Neural crest cell (in vitro differentiated cells): Measurements from ENCODE around the gene CHDH. TPM values are rescaled to one million over a fixed set of nuclear protein-coding genes. Genes with fewer than 3 reads are reported as not detected.

ENCODE experiments used
- DNase-seq: peaks from one replicate; pipeline ENCODE4 v3.0.0; 2021; ENCODE audit warnings: low read depth, mixed read lengths, low spot score
- H3K27ac Mint-ChIP-seq: one replicate; pipeline ENCODE4 v1.8.0; 2021; ENCODE audit warnings: mild to moderate bottlenecking, mixed read lengths; ENCODE audit not compliant: unreplicated experiment
- H3K27me3 Mint-ChIP-seq: 2 replicates; pipeline ENCODE4 v1.8.0; 2021; ENCODE audit warnings: low read depth, mild to moderate bottlenecking, mixed read lengths
- H3K36me3 Mint-ChIP-seq: 2 replicates; pipeline ENCODE4 v1.8.0; 2021; ENCODE audit warnings: low read depth, mild to moderate bottlenecking, mixed read lengths
- H3K4me1 Mint-ChIP-seq: 2 replicates; pipeline ENCODE4 v1.8.0; 2021; ENCODE audit warnings: mixed read lengths
- H3K4me3 Mint-ChIP-seq: one replicate; pipeline ENCODE4 v1.8.0; 2021; ENCODE audit warnings: mild to moderate bottlenecking, mixed read lengths
- H3K9me3 Mint-ChIP-seq: 2 replicates; pipeline ENCODE4 v1.8.0; 2021; ENCODE audit warnings: mixed read lengths
- total RNA-seq: library from RNA; stranded (reverse); gene quantifications from 2 replicates; pipeline ENCODE4 v1.2.1, GENCODE V29; 2021
- TF ChIP-seq, protein P1 (sequence below): fragments of 200-600 bp; sonication (generic); conservative IDR thresholded peaks from 2 replicates; pipeline ENCODE4 v1.5.0; 2021; ENCODE audit warnings: antibody characterized with exemption, mild to moderate bottlenecking

The CHDH gene
- total RNA-seq, 1 donor from 2014 or later = 3.0 TPM

- H3K27ac Mint-ChIP-seq = peak overlapping the region; percentile 54
- no peak for DNase-seq
- no peaks in the 10 kb centered on the region for H3K9me3 Mint-ChIP-seq
- no peaks in the 10 kb centered on the region for H3K36me3 Mint-ChIP-seq
- peaks cover 2% of the 10 kb centered on the region for H3K27me3 Mint-ChIP-seq
- TF ChIP-seq, protein P1, sequence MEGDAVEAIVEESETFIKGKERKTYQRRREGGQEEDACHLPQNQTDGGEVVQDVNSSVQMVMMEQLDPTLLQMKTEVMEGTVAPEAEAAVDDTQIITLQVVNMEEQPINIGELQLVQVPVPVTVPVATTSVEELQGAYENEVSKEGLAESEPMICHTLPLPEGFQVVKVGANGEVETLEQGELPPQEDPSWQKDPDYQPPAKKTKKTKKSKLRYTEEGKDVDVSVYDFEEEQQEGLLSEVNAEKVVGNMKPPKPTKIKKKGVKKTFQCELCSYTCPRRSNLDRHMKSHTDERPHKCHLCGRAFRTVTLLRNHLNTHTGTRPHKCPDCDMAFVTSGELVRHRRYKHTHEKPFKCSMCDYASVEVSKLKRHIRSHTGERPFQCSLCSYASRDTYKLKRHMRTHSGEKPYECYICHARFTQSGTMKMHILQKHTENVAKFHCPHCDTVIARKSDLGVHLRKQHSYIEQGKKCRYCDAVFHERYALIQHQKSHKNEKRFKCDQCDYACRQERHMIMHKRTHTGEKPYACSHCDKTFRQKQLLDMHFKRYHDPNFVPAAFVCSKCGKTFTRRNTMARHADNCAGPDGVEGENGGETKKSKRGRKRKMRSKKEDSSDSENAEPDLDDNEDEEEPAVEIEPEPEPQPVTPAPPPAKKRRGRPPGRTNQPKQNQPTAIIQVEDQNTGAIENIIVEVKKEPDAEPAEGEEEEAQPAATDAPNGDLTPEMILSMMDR = no peak
- no peak overlapping the region for H3K4me3 Mint-ChIP-seq
- H3K4me1 Mint-ChIP-seq = no peaks in the 10 kb centered on the region
These were observed 66.0 kb downstream of the CHDH start for GRCh38 chr3:53780171-53780570.

GRCh38 chr3:53778153-53778552, 68.1 kb downstream of the CHDH start:
- no peaks in the 10 kb centered on the region for H3K4me1 Mint-ChIP-seq
- TF ChIP-seq, protein P1 = no peak
- no peaks in the 10 kb centered on the region for H3K9me3 Mint-ChIP-seq
- H3K4me3 Mint-ChIP-seq = no peak overlapping the region
- H3K27me3 Mint-ChIP-seq = peaks cover 2% of the 10 kb centered on the region
- H3K36me3 Mint-ChIP-seq = no peaks in the 10 kb centered on the region
- H3K27ac Mint-ChIP-seq = no peak overlapping the region
- DNase-seq = no peak

DNA sequence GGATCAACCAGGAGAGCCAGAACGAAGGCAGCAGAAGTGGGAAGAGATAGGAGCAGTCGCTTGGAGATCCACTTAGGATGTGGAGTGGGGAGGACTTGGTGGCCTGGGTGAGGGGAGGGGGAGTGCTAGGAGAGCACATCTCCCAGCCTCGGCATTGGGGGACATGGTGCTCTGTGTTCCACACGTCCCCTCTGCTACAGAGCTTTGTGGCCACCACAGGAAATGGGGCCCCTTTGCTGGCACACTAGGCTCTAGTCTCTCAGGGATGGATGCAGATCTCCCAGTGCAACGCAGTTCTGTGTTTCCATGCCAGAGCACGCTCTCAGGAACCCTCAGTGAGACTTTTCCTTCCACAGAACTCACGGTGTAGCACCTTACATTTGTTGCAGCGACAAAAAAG, 68.8 kb downstream of the CHDH start:
- H3K27ac Mint-ChIP-seq = no peak overlapping the region
- no peaks in the 10 kb centered on the region for H3K4me1 Mint-ChIP-seq
- TF ChIP-seq, protein P1 = no peak
- no peaks in the 10 kb centered on the region for H3K9me3 Mint-ChIP-seq
- DNase-seq = no peak
- no peak overlapping the region for H3K4me3 Mint-ChIP-seq
- peaks cover 2% of the 10 kb centered on the region for H3K27me3 Mint-ChIP-seq
- no peaks in the 10 kb centered on the region for H3K36me3 Mint-ChIP-seq

- Mint-ChIP-seq H3K27me3 (peaks cover 2% of the 10 kb centered on the region), H3K36me3 (no peaks in the 10 kb centered on the region), H3K9me3 (no peaks in the 10 kb centered on the region), H3K27ac (no peak overlapping the region), H3K4me1 (no peaks in the 10 kb centered on the region), H3K4me3 (no peak overlapping the region)
- DNase-seq = no peak
- TF ChIP-seq, protein P1 = no peak
These were observed 69.6 kb downstream of the CHDH start for GRCh38 chr3:53776494-53777101.

GRCh38 chr3:53775834-53776251, 70.4 kb downstream of the CHDH start:
- no peaks in the 10 kb centered on the region for H3K9me3 Mint-ChIP-seq
- no peak for DNase-seq
- no peaks in the 10 kb centered on the region for H3K4me1 Mint-ChIP-seq
- H3K27me3 Mint-ChIP-seq = no peaks in the 10 kb centered on the region
- H3K36me3 Mint-ChIP-seq = no peaks in the 10 kb centered on the region
- H3K4me3 Mint-ChIP-seq = no peak overlapping the region
- no peak overlapping the region for H3K27ac Mint-ChIP-seq
- TF ChIP-seq, protein P1 = no peak
